Panc1 (cell line): ENCODE data around the gene CSH1. TPM values are rescaled to one million over a fixed set of nuclear protein-coding genes. Genes with fewer than 3 reads are reported as not detected.

ENCODE experiments used
- ATAC-seq: fragments of 200-7000 bp; cut with Tn5 transposase; 2 replicates; pipeline ENCODE4 v1.9.1; 2020; ENCODE audit warnings: mild to moderate bottlenecking, moderate library complexity
- BruUV-seq: library from RNA; stranded (reverse); fragments of 400-500 nt; replicated peaks from 2 replicates; lab custom pipeline; 2021; lab: Mats Ljungman, UMichigan
- CTCF ChIA-PET: fragments of 300-600 bp; sonication (Branson Sonifier 250); formaldehyde crosslinking; loops from one replicate; lab custom pipeline; 2022; ENCODE audit warnings: antibody characterized with exemption; lab: Charles Lee
- POLR2A ChIA-PET: fragments of 300-600 bp; sonication (Branson Sonifier 250); formaldehyde crosslinking; loops from one replicate; lab custom pipeline; 2022; ENCODE audit warnings: antibody characterized with exemption; lab: Charles Lee
- DNase-seq: peaks from one replicate; pipeline ENCODE4 v3.0.0-alpha.2; 2010; ENCODE audit warnings: low read depth, low spot score
- H3K27ac ChIP-seq: 2 replicates; pipeline ENCODE4 v1.5.1; 2011; ENCODE audit warnings: mild to moderate bottlenecking, low read length, inconsistent platforms
- H3K27me3 ChIP-seq: fragments of 200-500 bp; sonication (Bioruptor generic); 2 replicates; pipeline ENCODE4 v1.6.0; 2014; ENCODE audit warnings: low read length, inconsistent platforms; ENCODE audit not compliant: control insufficient read depth, insufficient read depth
- H3K36me3 ChIP-seq: fragments of 200-500 bp; sonication (Bioruptor generic); 2 replicates; pipeline ENCODE4 v1.5.1; 2014; ENCODE audit warnings: inconsistent platforms, mild to moderate bottlenecking, low read length, moderate library complexity; ENCODE audit not compliant: control insufficient read depth, insufficient read depth
- H3K4me1 ChIP-seq: 2 replicates; pipeline ENCODE4 v1.5.1; 2011; ENCODE audit warnings: inconsistent platforms, mild to moderate bottlenecking, low read length, moderate library complexity; ENCODE audit not compliant: control insufficient read depth, insufficient read depth
- H3K4me3 ChIP-seq, 2 experiments: 2 replicates each; pipeline ENCODE4 v1.5.1; 2011 to 2012; ENCODE audit warnings: low read depth in 2 of 2, low read length in 2 of 2, mild to moderate bottlenecking in 2 of 2, inconsistent platforms in 1 of 2, moderate library complexity in 1 of 2
- H3K9me3 ChIP-seq: fragments of 200-500 bp; sonication (Bioruptor generic); 2 replicates; pipeline ENCODE4 v1.5.1; 2014; ENCODE audit warnings: low read depth, mild to moderate bottlenecking, inconsistent platforms, low read length, moderate library complexity; ENCODE audit not compliant: control insufficient read depth, insufficient read depth
- CTCF ChIP-seq: fragments of 450-650 bp; IDR thresholded peaks from 2 replicates; pipeline ENCODE4 v1.5.1; 2017; ENCODE audit warnings: mild to moderate bottlenecking
- POLR2AphosphoS5 ChIP-seq: IDR thresholded peaks from 2 replicates; pipeline ENCODE4 v1.6.1; 2012; ENCODE audit warnings: mild to moderate bottlenecking, low read depth, low read length, moderate library complexity
- REST ChIP-seq, 2 experiments: IDR thresholded peaks; 2 replicates each; pipeline ENCODE4 v1.6.1; 2011 to 2012; ENCODE audit warnings: low read depth in 2 of 2, control low read depth in 1 of 2, low read length in 1 of 2, mild to moderate bottlenecking in 1 of 2, moderate library complexity in 1 of 2; ENCODE audit not compliant: insufficient read depth in 1 of 2
- SIN3A ChIP-seq: IDR thresholded peaks from 2 replicates; pipeline ENCODE4 v1.6.1; 2012; ENCODE audit warnings: low read depth, mild to moderate bottlenecking, low read length, moderate library complexity, borderline replicate concordance; ENCODE audit not compliant: insufficient read depth
- TCF7L2 ChIP-seq: IDR thresholded peaks from 2 replicates; pipeline ENCODE4 v1.6.1; 2011; ENCODE audit warnings: mild to moderate bottlenecking, low read depth, low read length, inconsistent platforms
- in situ Hi-C: cut with HindIII; loops from 2 replicates; pipeline ENCODE4 v1.10.0; 2016; ENCODE audit warnings: low sequenced_read_pairs, low pct_unique_long_range_greater_than_20kb
- intact Hi-C: fragments of 100-400 bp; cut with micrococcal nuclease; formaldehyde crosslinking; loops from one replicate; pipeline ENCODE4 v1.10.0; 2022; ENCODE audit not compliant: unreplicated experiment
- total RNA-seq: library from RNA; stranded (reverse); gene quantifications from one replicate; pipeline ENCODE4 v1.2.1, GENCODE V29; 2021; ENCODE audit not compliant: unreplicated experiment

The CSH1 gene
- total RNA-seq, 1 experiment from 2014 or later = not detected

GRCh38 chr17:63937920-63938319 lies 41.5 kb upstream of the CSH1 start:
- POLR2A ChIA-PET = no interaction called here
- Histone ChIP-seq H3K27ac (no peak overlapping the region), H3K36me3 (no peaks in the 10 kb centered on the region), H3K4me1 (no peaks in the 10 kb centered on the region), H3K27me3 (no peaks in the 10 kb centered on the region), H3K9me3 (no peaks in the 10 kb centered on the region), H3K4me3 (no peak overlapping the region)
- in situ Hi-C loops (no loop called here), intact Hi-C loops (no loop called here)
- BruUV-seq = no TSS peak
- ATAC-seq (no peak), DNase-seq (no peak)
- TF ChIP-seq TCF7L2 (no peak), POLR2AphosphoS5 (no peak), CTCF (no peak), SIN3A (no peak), REST (IDR thresholded peaks at IDR 0.05; ENCODE audit: insufficient read depth in 1 of 2, low read depth in 2 of 2, low read length in 1 of 2) (no peak)
- CTCF ChIA-PET = no interaction called here

GRCh38 chr17:63937319-63937718 lies 40.9 kb upstream of the CSH1 start:
- POLR2A ChIA-PET = no interaction called here
- Histone ChIP-seq H3K27ac (no peak overlapping the region), H3K4me3 (no peak overlapping the region), H3K27me3 (no peaks in the 10 kb centered on the region), H3K9me3 (no peaks in the 10 kb centered on the region), H3K36me3 (no peaks in the 10 kb centered on the region), H3K4me1 (no peaks in the 10 kb centered on the region)
- in situ Hi-C loops = no loop called here
- intact Hi-C loops = no loop called here
- ATAC-seq = no peak
- no peak for DNase-seq
- TF ChIP-seq TCF7L2 = no peak
- no peak for TF ChIP-seq POLR2AphosphoS5
- TF ChIP-seq CTCF = no peak
- no peak for TF ChIP-seq SIN3A
- CTCF ChIA-PET = no interaction called here
- no TSS peak for BruUV-seq
